ENCODE results near the gene MAN2B2. TPM values are rescaled to one million over a fixed set of nuclear protein-coding genes. Genes with fewer than 3 reads are reported as not detected.

MAN2B2 gene
- total RNA-seq, 3 donors from 2014 or later: 18.7 to 49.8 (median 19.6) TPM

DNA sequence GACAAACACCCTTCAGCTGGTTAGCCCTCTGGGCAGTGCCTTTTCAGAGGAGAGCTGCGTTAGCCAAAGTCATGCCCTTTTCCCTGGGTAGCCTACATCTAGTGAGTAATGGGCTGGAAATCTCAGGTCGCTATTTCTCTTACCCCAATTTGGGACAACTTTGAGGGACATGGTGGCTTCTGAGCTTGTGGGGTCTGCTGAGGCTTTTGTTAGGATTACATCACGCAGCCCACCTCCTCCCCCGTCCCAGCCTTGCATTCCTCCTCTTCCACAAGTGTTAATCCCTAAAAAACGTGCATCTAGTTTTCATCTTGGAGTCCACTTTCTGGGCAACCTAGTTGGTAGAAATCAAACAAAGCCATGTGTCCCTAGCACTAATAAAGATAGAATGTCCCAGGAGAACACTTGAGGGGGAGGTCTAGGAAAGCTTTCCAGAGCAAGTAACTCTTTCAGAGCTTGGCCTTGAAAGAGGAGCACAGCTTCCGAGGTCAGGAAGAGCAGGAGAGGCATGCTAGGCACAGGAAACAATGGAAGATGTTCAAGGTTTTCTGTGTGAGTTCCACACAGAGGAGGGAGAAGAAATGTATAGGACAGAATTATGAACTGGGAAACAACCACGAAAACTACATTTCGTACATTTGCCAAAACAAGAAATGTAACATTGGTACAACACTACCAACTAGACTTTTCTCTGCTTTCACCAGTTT lies 68.3 kb downstream of the MAN2B2 start:
- Histone ChIP-seq H3K4me3 (peak overlapping the region in 1 of 3 donors; percentile 2), H3K36me3 (no peaks in the 10 kb centered on the region), H3K27ac (peak overlapping the region; percentile 33 to 97), H3K9me3 (no peaks in the 10 kb centered on the region), H3K4me1 (peaks cover 3 to 9% of the 10 kb centered on the region in 2 donors), H3K27me3 (no peaks in the 10 kb centered on the region)
- TF ChIP-seq POLR2A (IDR thresholded peaks at IDR 0.05) (no peak), POLR2AphosphoS5 (IDR thresholded peaks at IDR 0.05) (no peak)
- TF ChIP-seq, protein P1, sequence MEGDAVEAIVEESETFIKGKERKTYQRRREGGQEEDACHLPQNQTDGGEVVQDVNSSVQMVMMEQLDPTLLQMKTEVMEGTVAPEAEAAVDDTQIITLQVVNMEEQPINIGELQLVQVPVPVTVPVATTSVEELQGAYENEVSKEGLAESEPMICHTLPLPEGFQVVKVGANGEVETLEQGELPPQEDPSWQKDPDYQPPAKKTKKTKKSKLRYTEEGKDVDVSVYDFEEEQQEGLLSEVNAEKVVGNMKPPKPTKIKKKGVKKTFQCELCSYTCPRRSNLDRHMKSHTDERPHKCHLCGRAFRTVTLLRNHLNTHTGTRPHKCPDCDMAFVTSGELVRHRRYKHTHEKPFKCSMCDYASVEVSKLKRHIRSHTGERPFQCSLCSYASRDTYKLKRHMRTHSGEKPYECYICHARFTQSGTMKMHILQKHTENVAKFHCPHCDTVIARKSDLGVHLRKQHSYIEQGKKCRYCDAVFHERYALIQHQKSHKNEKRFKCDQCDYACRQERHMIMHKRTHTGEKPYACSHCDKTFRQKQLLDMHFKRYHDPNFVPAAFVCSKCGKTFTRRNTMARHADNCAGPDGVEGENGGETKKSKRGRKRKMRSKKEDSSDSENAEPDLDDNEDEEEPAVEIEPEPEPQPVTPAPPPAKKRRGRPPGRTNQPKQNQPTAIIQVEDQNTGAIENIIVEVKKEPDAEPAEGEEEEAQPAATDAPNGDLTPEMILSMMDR (IDR thresholded peaks at IDR 0.05): no peak
- peak in 1 of 2 donors; percentile 2 for DNase-seq (ENCODE audit: low spot score in 2 of 2)
- intact Hi-C loops (cut with DNase I; ENCODE audit: low total_unique reads): loop anchor here (1.0 kb wide), 1 partner anchor 32 kb away; no protein-coding TSS in a partner anchor

DNA sequence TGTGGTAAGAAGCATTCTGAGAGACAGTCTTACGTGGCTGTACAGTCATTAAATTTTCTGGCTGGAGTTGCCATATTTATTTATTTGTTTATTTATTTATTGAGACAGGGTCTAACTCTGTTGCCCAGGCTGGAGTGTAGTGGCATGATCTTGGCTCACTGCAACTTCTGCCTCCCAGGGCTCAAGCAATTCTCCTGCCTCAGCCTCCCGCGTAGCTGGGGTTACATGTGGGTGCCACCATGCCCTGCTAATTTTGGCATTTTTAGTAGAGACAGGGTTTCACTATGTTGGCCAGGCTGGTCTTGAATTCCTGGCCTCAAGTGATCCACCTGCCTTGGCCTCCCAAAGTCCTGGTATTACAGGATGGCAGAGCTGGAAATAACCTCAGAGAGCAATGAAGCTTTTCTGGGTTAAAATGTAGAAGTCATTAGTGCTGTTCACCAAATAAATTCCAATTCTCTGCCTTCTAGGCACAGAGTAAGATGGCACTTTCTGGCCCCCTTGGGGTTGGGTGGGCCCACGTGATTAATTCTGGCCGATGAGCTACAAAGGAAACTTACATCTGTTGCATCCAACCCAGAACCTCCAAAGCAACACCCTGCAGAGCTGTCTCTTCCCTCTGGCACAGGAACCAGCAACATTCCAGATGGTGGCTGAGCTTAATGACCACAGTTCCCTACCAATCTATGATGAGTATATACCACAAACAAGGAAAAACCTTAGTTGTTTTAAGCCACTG lies 70.0 kb downstream of the MAN2B2 start:
- no peak for TF ChIP-seq POLR2A (IDR thresholded peaks at IDR 0.05)
- no peak for TF ChIP-seq POLR2AphosphoS5 (IDR thresholded peaks at IDR 0.05)
- TF ChIP-seq, protein P1 (IDR thresholded peaks at IDR 0.05): no peak
- no peaks in the 10 kb centered on the region for H3K9me3 ChIP-seq
- intact Hi-C loops (cut with DNase I; ENCODE audit: low total_unique reads): no loop called here
- no peak for DNase-seq (ENCODE audit: low spot score in 2 of 2)
- no peak overlapping the region for H3K4me3 ChIP-seq
- H3K27ac ChIP-seq: no peak overlapping the region
- H3K36me3 ChIP-seq: no peaks in the 10 kb centered on the region
- H3K4me1 ChIP-seq: peaks cover 3 to 9% of the 10 kb centered on the region in 2 donors
- H3K27me3 ChIP-seq: no peaks in the 10 kb centered on the region

DNA sequence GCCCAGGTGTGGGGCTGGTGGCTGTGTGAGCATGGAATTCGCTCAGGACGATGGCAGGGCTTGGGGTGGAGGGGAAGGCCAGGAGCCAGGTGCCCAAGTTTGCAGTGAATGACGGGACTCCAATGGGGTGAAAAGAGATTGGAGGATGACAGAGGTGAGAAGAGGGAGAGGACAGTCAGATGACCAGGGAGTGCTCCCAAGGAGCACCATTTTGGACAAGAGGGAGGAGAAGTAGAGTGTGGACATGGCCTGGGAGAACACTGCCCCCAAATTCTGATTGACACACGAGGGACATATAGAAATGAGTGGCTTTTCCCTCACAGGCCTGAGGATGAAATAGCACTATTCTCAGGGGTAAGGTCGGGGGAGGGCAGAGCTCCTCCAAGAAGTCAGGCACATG lies 72.2 kb downstream of the MAN2B2 start:
- no peak for DNase-seq (ENCODE audit: low spot score in 2 of 2)
- Histone ChIP-seq H3K4me3 (no peak overlapping the region), H3K27me3 (no peaks in the 10 kb centered on the region), H3K36me3 (no peaks in the 10 kb centered on the region), H3K27ac (no peak overlapping the region), H3K4me1 (peaks cover under 1 to 8% of the 10 kb centered on the region in 2 donors), H3K9me3 (no peaks in the 10 kb centered on the region)
- TF ChIP-seq POLR2A (IDR thresholded peaks at IDR 0.05) (no peak), POLR2AphosphoS5 (IDR thresholded peaks at IDR 0.05) (no peak)
- TF ChIP-seq, protein P1 (IDR thresholded peaks at IDR 0.05): no peak
- intact Hi-C loops (cut with DNase I; ENCODE audit: low total_unique reads): no loop called here

DNA sequence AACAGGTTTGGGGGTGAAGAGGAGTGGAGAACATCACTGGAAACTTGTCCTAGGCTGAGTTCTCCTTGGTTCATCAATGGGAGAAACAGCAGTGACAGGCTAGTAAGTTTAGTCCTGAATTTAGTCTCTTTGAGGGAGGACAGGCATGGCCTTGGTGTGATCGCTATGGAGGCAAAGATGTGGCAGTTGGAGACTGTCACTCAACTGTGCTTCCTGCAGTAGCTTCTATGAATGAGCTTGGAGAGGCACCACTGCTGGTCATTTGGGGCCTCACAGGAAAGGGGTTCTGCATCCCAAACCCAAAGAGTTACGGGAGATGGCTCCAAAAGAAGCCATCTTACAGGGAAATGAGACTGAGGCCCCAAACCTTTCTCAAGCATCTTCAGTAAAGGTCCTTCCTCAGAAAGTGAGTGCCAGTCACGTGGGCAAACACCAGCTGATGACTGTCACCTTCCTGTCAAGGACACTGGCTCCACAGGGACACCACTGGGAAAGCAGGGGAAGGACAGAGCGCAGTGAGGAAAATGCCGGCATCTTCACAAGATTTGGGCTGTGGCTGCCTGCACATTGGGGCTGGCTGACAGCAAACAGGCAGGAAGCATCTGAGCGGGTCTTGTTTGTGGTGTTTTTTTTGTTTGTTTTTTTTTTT lies 72.7 kb downstream of the MAN2B2 start:
- TF ChIP-seq POLR2AphosphoS5 (IDR thresholded peaks at IDR 0.05) (no peak), POLR2A (IDR thresholded peaks at IDR 0.05) (no peak)
- TF ChIP-seq, protein P1 (IDR thresholded peaks at IDR 0.05): no peak
- no peak overlapping the region for H3K4me3 ChIP-seq
- intact Hi-C loops (cut with DNase I; ENCODE audit: low total_unique reads): no loop called here
- H3K4me1 ChIP-seq: peaks cover 0 to 3% of the 10 kb centered on the region in 2 donors
- no peak for DNase-seq (ENCODE audit: low spot score in 2 of 2)
- no peaks in the 10 kb centered on the region for H3K9me3 ChIP-seq
- H3K36me3 ChIP-seq: no peaks in the 10 kb centered on the region
- no peaks in the 10 kb centered on the region for H3K27me3 ChIP-seq
- H3K27ac ChIP-seq: no peak overlapping the region

All from breast epithelium (tissue), 4 donors.